ENCODE measurements around the gene GREB1. TPM values are rescaled to one million over a fixed set of nuclear protein-coding genes. Genes with fewer than 3 reads are reported as not detected.
"Not testable (repeated sequence)": the region's sequence is repeated elsewhere in the genome, so short reads cannot be mapped to it uniquely, and the experiment has no call there.

The GREB1 gene
- total RNA-seq, 1 donor = 0.10 TPM

DNA sequence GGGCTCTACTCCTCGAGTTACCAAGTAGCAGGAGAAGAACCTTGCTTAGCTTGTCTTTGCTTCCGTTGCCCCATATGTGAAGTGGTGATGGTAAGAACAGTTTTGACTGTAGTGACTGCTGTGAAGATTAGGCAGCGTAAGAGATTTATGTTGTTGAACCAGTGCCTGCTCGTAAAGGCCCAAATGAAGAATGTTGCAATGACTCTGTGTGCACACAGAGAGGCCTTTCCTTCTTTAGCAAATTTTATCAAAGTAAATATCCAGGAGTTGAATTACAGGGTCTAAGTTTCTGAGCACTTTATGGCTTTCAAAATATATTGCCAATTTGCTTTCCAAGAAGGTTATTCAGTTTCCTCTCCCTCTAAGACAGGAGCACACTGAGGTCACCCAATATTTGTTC, 121.7 kb downstream of the GREB1 start:
- Histone ChIP-seq H3K9me3 (ENCODE audit: low read depth, low read length) (no peaks in the 10 kb centered on the region), H3K4me3 (ENCODE audit: low read length) (no peak overlapping the region), H3K27me3 (ENCODE audit: insufficient read depth, low read length) (no peaks in the 10 kb centered on the region), H3K4me1 (ENCODE audit: insufficient read depth, low read length) (no peaks in the 10 kb centered on the region)

DNA sequence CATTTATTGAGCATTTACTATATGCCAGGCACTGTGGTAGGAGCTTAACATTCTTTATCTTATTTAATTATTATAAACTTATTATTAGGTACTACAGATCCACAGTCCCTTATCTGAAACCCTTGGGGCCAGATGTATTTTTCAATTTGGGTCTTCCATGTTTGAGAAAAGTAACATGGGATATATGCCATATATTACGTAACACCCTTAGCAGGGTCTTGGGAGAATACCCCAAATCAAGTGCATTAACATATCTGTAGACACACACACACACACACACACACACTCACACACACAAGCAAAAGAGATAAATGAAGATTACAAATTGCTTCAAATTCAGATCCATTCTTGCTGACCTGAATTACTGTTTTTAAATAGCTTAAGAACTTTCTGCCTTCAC, 122.4 kb downstream of the GREB1 start:
- no peaks in the 10 kb centered on the region for H3K4me1 ChIP-seq (ENCODE audit: insufficient read depth, low read length)
- no peaks in the 10 kb centered on the region for H3K9me3 ChIP-seq (ENCODE audit: low read depth, low read length)
- no peak overlapping the region for H3K4me3 ChIP-seq (ENCODE audit: low read length)
- H3K27me3 ChIP-seq (ENCODE audit: insufficient read depth, low read length) = no peaks in the 10 kb centered on the region

DNA sequence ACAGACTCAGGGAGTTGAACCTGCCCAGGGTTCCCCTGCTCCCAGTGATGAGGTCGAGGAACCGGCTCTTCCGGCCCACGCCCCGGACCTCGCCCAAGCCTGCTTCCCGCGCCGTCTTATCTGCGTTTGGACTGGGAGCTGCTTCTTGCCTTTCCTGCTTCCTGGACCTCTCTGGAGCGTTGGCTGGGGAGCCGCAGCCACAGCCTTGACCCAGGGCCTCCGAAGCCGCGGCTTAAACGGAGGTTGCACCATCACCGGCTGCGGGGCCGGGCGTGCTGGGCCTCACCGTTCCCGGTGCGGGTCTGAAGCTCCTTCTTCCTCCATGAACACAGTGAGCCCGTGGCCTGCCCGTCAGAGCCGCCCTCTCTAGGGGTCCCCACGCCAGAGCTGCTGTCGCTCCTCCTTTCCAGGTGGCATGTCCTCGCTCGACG, 122.8 kb downstream of the GREB1 start:
- no peak overlapping the region for H3K4me3 ChIP-seq (ENCODE audit: low read length)
- no peaks in the 10 kb centered on the region for H3K27me3 ChIP-seq (ENCODE audit: insufficient read depth, low read length)
- no peaks in the 10 kb centered on the region for H3K9me3 ChIP-seq (ENCODE audit: low read depth, low read length)
- H3K4me1 ChIP-seq (ENCODE audit: insufficient read depth, low read length) = no peaks in the 10 kb centered on the region

DNA sequence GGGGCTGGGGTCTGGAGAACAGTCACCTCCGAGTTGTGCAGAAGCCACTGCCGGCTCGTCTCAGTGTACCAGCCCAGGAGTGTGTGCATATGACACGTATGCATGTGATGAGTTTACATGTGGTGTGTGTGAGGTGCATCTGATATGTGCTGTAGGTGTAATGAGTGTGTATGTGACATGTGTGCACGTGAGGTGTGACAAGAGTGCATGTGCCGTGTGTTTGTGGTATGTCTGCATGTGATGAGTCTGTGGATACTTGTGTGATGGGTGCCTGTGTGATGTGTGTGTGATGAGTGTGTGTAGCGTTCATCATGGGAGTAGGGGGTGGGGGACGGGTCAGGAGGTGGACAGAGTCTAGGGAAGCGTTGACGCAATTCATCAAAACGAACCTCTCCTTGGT, 123.3 kb downstream of the GREB1 start:
- Histone ChIP-seq H3K4me3 (ENCODE audit: low read length) (no peak overlapping the region), H3K27me3 (ENCODE audit: insufficient read depth, low read length) (no peaks in the 10 kb centered on the region), H3K9me3 (ENCODE audit: low read depth, low read length) (no peaks in the 10 kb centered on the region), H3K4me1 (ENCODE audit: insufficient read depth, low read length) (no peaks in the 10 kb centered on the region)

DNA sequence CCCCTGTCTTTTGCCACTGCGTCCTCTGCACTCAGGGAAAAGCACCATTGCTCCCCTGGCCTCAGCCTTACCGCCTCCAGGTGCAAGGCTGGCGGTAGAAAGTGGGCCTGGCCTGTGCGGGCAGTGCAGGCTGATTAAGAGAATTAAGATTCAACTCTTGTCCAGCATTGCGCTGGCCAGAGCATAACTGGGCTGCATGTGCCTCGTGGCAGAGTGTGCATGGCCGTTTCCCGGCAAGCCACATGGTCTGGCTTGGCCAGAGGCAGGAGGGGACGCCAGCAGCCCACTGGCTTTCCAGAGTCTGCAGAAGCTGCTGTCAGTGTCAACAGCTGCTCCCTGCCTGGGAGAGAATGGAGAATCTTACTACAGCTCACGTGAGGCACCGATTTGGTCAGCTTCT, 123.8 kb downstream of the GREB1 start:
- no peaks in the 10 kb centered on the region for H3K9me3 ChIP-seq (ENCODE audit: low read depth, low read length)
- H3K4me3 ChIP-seq (ENCODE audit: low read length) = no peak overlapping the region
- no peaks in the 10 kb centered on the region for H3K27me3 ChIP-seq (ENCODE audit: insufficient read depth, low read length)
- H3K4me1 ChIP-seq (ENCODE audit: insufficient read depth, low read length) = no peaks in the 10 kb centered on the region

DNA sequence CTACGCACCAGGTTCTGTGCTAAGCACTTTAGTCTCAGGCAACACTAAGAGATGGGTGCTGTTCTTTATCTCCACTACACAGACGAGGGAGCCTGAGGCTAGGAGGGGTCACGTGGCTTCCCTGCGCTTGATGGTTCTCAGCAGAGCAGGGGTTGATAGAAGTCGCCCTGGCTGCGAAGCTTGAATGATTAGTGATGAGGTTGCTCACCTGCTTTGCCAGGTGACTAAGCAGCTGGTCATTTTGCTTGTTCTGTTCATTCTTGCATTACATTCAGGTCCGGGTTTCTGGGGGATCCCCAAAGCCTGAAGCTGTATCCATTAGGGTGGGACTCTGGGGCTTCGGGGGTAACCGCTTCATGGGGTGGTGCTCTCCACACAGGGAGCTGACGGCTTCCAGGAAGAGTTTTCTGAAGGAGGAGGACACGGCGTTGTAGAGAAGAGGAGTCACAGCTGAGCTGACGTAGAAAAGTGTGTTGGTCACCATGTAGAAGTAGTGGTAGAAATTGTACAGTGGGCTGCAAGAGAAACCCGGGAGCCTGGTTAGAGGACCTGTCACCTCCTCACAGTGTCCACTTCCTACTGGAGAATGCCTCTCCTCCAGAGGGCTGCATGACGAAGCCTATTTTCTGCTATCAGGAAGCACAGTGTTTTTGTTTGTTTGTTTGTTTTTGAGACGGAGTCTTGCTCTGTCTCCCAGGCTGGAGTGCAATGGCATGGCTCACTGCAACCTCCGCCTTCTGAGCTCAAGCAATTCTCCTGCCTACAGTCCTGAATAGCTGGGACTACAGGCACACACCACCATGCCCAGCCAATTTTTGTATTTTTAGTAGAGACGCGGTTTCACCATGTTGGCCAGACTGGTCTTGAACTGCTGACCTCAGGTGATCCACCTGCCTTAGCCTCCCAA, 124.6 kb downstream of the GREB1 start:
- no peaks in the 10 kb centered on the region for H3K9me3 ChIP-seq (ENCODE audit: low read depth, low read length)
- no peaks in the 10 kb centered on the region for H3K4me1 ChIP-seq (ENCODE audit: insufficient read depth, low read length)
- H3K4me3 ChIP-seq (ENCODE audit: low read length) = no peak overlapping the region
- no peaks in the 10 kb centered on the region for H3K27me3 ChIP-seq (ENCODE audit: insufficient read depth, low read length)

DNA sequence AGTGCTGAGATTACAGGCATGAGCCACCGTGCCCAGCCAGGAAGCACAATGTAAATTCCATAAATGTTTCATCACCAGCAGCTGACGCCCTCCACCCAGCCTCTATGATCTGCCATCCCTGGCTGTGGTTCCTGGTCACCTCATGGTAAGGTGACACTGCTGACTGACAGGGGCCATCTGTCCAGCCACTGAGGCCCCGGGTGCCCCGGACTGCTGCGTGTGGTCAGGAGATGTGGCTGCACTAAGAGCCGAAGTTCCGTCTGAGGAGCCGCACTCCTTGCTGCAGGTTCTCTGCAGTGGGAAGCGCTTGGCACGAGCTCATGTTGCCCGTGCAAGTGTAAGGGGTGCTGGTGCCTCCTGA, 125.2 kb downstream of the GREB1 start:
- Histone ChIP-seq H3K9me3 (ENCODE audit: low read depth, low read length) (no peaks in the 10 kb centered on the region), H3K4me3 (ENCODE audit: low read length) (no peak overlapping the region)

DNA sequence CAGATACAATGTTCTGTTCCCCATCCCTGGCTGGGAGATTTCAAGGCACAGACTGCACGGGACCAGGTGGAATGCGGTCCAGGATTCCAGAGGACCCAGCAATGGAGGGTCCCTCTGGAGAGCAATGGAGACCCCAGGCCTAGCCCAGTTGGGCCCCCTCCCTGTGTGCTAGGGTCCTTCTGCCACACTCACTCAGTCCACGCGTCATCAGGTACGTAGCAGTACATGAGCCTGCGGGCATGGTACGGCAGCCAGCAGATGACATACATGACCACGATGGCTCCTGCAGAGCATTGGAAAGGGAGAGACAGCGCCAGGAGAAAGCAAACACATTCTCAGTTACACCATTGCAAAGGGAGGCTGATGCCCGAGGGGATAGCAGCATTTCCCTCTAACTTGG, 126.0 kb downstream of the GREB1 start:
- H3K27me3 ChIP-seq (ENCODE audit: insufficient read depth, low read length) = no peaks in the 10 kb centered on the region
- no peaks in the 10 kb centered on the region for H3K4me1 ChIP-seq (ENCODE audit: insufficient read depth, low read length)
- H3K9me3 ChIP-seq (ENCODE audit: low read depth, low read length) = no peaks in the 10 kb centered on the region
- no peak overlapping the region for H3K4me3 ChIP-seq (ENCODE audit: low read length)

More for the DNA sequence above, 125.2 kb downstream of the GREB1 start:
- Histone ChIP-seq H3K4me1 (ENCODE audit: insufficient read depth, low read length) (no peaks in the 10 kb centered on the region), H3K27me3 (ENCODE audit: insufficient read depth, low read length) (no peaks in the 10 kb centered on the region)

DNA sequence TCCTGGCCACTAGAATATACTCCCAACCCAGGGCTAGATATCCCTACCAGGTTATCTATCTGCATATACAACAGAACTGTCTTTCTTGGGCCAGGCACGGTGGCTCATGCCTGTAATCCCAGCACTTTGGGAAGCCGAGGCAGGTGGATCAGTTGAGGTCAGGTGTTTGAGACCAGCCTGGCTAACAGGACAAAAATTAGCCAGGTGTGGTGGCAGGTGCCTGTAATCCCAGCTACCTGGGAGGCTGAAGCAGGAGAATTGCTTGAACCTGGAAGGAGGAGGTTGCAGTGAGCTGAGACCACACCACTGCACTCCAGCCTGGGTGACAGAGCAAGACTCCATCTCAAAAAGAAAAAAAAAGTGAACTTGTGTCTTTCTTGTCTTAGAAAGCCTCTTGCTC, 126.6 kb downstream of the GREB1 start:
- not testable (repeated sequence) for H3K9me3 ChIP-seq (ENCODE audit: low read depth, low read length); H3K4me1 ChIP-seq (ENCODE audit: insufficient read depth, low read length); H3K27me3 ChIP-seq (ENCODE audit: insufficient read depth, low read length); H3K4me3 ChIP-seq (ENCODE audit: low read length)

DNA sequence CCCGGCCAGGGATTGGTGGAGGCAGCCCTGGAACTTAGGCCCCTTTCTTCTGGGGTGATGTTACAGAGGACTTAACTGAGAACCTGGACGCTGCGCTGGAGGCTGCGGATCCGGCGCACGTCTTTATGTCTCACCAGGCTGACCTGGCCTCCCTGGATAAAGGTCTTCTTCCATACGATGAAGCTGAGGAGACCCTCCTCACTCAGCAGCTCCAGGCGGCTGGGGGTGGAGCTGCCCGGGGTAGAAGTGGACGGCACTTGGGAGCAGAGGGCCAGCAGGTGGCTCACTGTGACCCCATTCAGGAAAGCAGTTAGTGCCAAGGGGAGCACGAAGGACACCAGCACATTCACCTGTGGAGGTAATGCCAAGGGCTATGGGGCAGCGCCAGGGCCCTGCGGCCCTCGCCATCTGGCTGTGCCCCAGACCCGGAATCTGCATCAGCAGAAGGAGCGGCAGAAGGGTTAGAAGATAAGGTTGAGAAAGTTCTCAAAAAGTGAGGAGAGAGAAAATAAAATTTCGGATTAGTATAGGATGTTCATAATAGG, 128.1 kb downstream of the GREB1 start:
- no peaks in the 10 kb centered on the region for H3K4me1 ChIP-seq (ENCODE audit: insufficient read depth, low read length)
- H3K4me3 ChIP-seq (ENCODE audit: low read length) = no peak overlapping the region
- no peaks in the 10 kb centered on the region for H3K9me3 ChIP-seq (ENCODE audit: low read depth, low read length)
- H3K27me3 ChIP-seq (ENCODE audit: insufficient read depth, low read length) = no peaks in the 10 kb centered on the region

DNA sequence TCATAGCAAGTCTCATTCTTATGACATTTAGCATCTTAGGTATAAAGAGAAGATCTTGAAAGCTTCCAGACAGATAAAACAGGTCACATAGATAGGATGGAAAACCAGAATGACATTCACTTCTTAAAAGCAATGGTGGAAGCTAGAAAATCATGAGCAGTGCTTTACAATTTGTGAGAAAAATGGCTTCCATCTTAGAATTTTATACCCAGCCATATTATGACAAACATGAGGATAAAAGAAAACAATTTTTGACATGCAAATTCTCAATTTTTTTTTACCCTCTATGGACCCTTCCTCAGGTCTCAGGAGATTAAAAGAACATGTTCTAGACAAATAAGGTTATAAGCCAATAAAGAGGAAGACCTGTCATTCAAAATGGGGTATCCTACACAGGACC, 129.0 kb downstream of the GREB1 start:
- no peak overlapping the region for H3K4me3 ChIP-seq (ENCODE audit: low read length)
- no peaks in the 10 kb centered on the region for H3K9me3 ChIP-seq (ENCODE audit: low read depth, low read length)
- H3K4me1 ChIP-seq (ENCODE audit: insufficient read depth, low read length) = no peaks in the 10 kb centered on the region
- no peaks in the 10 kb centered on the region for H3K27me3 ChIP-seq (ENCODE audit: insufficient read depth, low read length)

DNA sequence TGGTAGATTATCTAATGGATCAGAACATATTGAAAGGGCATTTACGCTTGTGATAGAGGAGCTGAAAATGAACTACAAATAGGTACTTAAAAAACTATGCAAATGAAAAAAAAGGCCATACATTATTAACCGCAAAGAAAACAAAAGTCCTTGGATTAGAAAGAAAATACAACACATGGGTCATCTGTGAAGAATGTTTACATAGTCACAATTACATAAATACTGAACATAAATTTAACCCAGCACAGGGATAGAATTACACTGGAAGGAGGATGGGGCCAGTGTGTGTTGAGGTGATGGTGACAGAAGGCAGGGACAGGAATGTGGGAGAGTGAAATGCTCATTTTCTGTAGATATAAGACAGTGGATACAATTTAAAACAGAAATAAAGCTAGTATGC, 129.6 kb downstream of the GREB1 start:
- no peaks in the 10 kb centered on the region for H3K9me3 ChIP-seq (ENCODE audit: low read depth, low read length)
- H3K4me3 ChIP-seq (ENCODE audit: low read length) = no peak overlapping the region
- no peaks in the 10 kb centered on the region for H3K27me3 ChIP-seq (ENCODE audit: insufficient read depth, low read length)
- no peaks in the 10 kb centered on the region for H3K4me1 ChIP-seq (ENCODE audit: insufficient read depth, low read length)

DNA sequence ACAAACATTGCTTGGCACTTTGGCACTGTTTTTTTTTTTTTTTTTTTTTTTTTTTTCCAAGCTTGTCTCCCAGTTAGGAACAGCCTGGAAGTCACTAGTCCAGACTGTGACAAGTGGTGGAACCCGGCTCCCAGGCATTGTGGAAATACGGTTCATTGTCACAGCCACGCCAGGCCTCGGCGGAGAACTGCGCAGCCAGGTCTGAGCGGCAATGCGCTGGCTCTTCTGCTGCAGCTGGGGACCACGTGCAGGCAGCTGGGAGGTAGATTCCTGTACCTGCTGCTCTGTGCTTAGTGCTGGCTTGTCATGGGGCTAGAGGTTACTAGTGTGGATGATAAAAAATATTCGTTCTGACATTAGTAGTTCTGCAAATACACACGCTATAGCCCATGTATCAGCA, 131.2 kb downstream of the GREB1 start:
- H3K4me3 ChIP-seq (ENCODE audit: low read length) = no peak overlapping the region
- H3K9me3 ChIP-seq (ENCODE audit: low read depth, low read length) = no peaks in the 10 kb centered on the region
- no peaks in the 10 kb centered on the region for H3K4me1 ChIP-seq (ENCODE audit: insufficient read depth, low read length)
- peaks cover 2% of the 10 kb centered on the region for H3K27me3 ChIP-seq (ENCODE audit: insufficient read depth, low read length)

DNA sequence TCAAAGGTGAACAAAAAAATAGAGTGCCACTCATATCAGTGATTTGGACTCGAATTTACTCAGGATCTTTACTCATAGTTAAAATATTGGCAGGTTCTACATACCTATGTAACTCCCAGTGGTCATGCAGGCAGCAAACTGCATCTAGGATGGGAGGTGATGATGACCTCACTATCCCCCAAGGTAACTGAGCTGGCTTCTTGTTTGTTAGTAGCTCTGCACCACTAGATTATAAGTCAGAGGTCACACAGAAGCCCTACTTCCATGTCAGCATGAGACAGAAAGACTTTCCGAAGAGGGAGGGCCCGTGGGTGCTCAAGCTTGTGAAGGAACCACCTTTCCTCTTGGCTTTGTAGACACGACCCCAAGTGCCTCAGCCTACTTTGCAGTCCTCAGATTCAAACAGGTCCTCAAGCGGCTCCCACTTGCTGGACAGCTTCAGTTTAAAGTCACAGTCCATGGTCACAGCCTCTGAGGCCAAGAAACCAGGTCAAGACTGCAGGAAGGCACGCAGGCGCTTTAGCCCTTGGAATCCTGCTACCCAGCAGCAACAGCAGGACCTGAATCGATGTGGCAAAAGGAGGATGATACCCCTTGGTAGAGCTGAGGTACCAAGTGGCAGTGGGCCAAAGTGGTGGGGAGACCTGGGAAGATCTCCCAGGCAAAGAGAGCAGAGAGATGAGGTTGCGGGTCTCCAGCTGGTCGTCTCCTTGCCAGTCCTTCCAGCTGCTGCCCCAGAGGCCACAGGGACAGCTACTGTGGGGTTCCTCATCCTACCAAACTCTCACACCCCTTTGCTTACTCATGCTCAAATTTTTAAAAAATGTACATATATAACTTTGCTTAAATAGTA, 131.9 kb downstream of the GREB1 start:
- no peaks in the 10 kb centered on the region for H3K9me3 ChIP-seq (ENCODE audit: low read depth, low read length)
- H3K4me1 ChIP-seq (ENCODE audit: insufficient read depth, low read length) = no peaks in the 10 kb centered on the region
- H3K4me3 ChIP-seq (ENCODE audit: low read length) = no peak overlapping the region
- H3K27me3 ChIP-seq (ENCODE audit: insufficient read depth, low read length) = peaks cover 9% of the 10 kb centered on the region

DNA sequence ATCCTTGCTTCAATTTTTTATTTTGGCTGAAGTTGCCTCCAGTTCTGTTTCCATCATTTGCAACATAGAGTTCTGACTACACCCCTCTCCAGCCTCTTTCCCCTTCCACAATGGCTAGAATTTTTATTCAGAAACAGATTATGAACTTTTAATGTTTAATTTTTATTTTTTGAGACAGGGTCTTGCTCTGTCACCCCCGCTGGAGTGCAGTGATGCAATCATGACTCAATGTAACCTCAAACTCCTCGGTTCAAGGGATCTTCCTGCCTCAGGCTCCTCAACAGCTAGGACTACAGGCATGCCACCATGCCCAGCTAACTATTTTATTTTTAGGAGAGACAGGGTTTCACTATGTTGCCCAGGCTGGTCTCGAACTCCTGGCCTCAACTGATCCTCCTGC, 133.3 kb downstream of the GREB1 start:
- peaks cover 18% of the 10 kb centered on the region for H3K27me3 ChIP-seq (ENCODE audit: insufficient read depth, low read length)
- H3K4me3 ChIP-seq (ENCODE audit: low read length) = no peak overlapping the region
- H3K4me1 ChIP-seq (ENCODE audit: insufficient read depth, low read length) = no peaks in the 10 kb centered on the region
- no peaks in the 10 kb centered on the region for H3K9me3 ChIP-seq (ENCODE audit: low read depth, low read length)

All from mononuclear cell (primary cell).